Measurements from ENCODE around the gene MKNK2. TPM values are rescaled to one million over a fixed set of nuclear protein-coding genes. Genes with fewer than 3 reads are reported as not detected.

Gene MKNK2
- total RNA-seq, 1 donor from 2014 or later, result 81.3 TPM

DNA sequence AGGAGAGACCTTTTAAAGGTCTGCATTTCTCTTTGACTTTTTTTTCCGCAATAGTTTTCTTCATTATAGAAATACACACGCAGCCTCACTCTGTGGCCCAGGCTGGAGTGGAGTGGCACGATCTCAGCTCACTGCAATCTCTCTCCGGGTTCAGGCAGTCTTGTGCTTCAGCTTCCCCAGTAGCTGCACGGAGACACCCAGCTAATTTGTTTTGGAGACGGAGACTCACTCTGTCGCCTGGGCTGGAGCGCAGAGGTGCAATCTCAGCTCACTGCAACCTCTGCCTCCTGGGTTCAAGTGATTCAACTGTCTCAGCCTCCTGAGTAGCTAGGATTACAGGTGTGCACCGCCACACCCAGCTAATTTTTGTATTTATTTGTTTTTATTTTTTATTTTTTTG is 11.7 kb upstream of the MKNK2 start:
- peaks cover 36% of the 10 kb centered on the region for H3K4me1 Mint-ChIP-seq (ENCODE audit: unreplicated experiment)
- no peaks in the 10 kb centered on the region for H3K27me3 Mint-ChIP-seq (ENCODE audit: unreplicated experiment)
- peak overlapping the region; percentile 93 for H3K27ac Mint-ChIP-seq (ENCODE audit: unreplicated experiment)
- no peak for DNase-seq (ENCODE audit: extremely low spot score, unreplicated experiment)
- TF ChIP-seq CTCF (IDR thresholded peaks at IDR 0.05), result no peak
- H3K36me3 Mint-ChIP-seq (ENCODE audit: unreplicated experiment), result no peaks in the 10 kb centered on the region
- H3K4me3 Mint-ChIP-seq (ENCODE audit: unreplicated experiment), result peak overlapping the region; percentile 82
- no peaks in the 10 kb centered on the region for H3K9me3 Mint-ChIP-seq (ENCODE audit: unreplicated experiment)

- no peak for TF ChIP-seq CTCF (IDR thresholded peaks at IDR 0.05)
- H3K36me3 Mint-ChIP-seq (ENCODE audit: unreplicated experiment), result no peaks in the 10 kb centered on the region
- H3K27me3 Mint-ChIP-seq (ENCODE audit: unreplicated experiment), result no peaks in the 10 kb centered on the region
- peak overlapping the region; percentile 82 for H3K4me3 Mint-ChIP-seq (ENCODE audit: unreplicated experiment)
- DNase-seq (ENCODE audit: extremely low spot score, unreplicated experiment), result no peak
- H3K9me3 Mint-ChIP-seq (ENCODE audit: unreplicated experiment), result no peaks in the 10 kb centered on the region
- H3K4me1 Mint-ChIP-seq (ENCODE audit: unreplicated experiment), result peaks cover 36% of the 10 kb centered on the region
- peak overlapping the region; percentile 93 for H3K27ac Mint-ChIP-seq (ENCODE audit: unreplicated experiment)
These were observed 11.3 kb upstream of the MKNK2 start for GRCh38 chr19:2062389-2062729.

GRCh38 chr19:2061495-2062388 is 10.7 kb upstream of the MKNK2 start:
- Mint-ChIP-seq H3K36me3 (ENCODE audit: unreplicated experiment) (no peaks in the 10 kb centered on the region), H3K4me3 (ENCODE audit: unreplicated experiment) (peak overlapping the region; percentile 82)

DNA sequence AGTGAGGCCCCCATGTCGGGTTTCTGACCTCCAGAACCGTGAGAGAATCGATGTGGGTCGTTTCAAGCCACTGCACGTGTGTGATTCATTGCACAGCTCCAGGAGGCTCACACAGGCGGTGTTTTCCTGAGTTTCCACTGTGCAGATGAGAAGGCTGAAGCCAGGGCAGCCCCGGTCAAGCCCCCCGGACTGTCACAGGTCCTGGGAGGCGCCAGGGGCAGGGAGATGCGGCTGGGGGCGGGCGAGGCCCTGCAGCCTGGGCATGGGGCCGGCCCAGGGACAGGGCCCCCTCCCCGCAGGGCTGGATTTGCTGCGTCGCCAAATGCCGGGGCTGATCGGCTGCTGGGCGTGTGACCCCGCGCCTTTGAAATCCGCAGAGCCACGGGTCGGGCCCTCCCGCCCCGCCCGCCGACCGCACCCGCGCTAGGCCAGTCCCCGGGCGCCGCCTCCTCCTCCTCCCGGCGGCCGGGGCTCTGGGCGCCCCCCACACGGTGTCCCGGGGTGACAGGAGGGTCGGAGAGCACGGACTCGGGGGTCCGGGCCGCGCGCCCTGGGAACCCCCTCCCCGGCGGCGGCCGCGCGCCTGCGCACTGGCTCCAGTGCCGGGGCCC is 9.9 kb upstream of the MKNK2 start:
- Mint-ChIP-seq H3K4me1 (ENCODE audit: unreplicated experiment) (peaks cover 44% of the 10 kb centered on the region), H3K9me3 (ENCODE audit: unreplicated experiment) (no peaks in the 10 kb centered on the region), H3K27me3 (ENCODE audit: unreplicated experiment) (no peaks in the 10 kb centered on the region), H3K4me3 (ENCODE audit: unreplicated experiment) (peak overlapping the region; percentile 77), H3K36me3 (ENCODE audit: unreplicated experiment) (no peaks in the 10 kb centered on the region), H3K27ac (ENCODE audit: unreplicated experiment) (peak overlapping the region; percentile 98)
- TF ChIP-seq CTCF (IDR thresholded peaks at IDR 0.05), result no peak
- no peak for DNase-seq (ENCODE audit: extremely low spot score, unreplicated experiment)

More at GRCh38 chr19:2061495-2062388, 10.7 kb upstream of the MKNK2 start:
- H3K27me3 Mint-ChIP-seq (ENCODE audit: unreplicated experiment), result no peaks in the 10 kb centered on the region
- peak overlapping the region; percentile 93 for H3K27ac Mint-ChIP-seq (ENCODE audit: unreplicated experiment)
- TF ChIP-seq CTCF (IDR thresholded peaks at IDR 0.05), result no peak
- DNase-seq (ENCODE audit: extremely low spot score, unreplicated experiment), result peak; percentile 100
- peaks cover 39% of the 10 kb centered on the region for H3K4me1 Mint-ChIP-seq (ENCODE audit: unreplicated experiment)
- H3K9me3 Mint-ChIP-seq (ENCODE audit: unreplicated experiment), result no peaks in the 10 kb centered on the region

Measured in osteocyte (in vitro differentiated cells).